ENCODE results near the gene FAF2.
A peak's percentile ranks its signal among the peaks of the same experiment; 100 is the strongest.
"Not testable (repeated sequence)": the region's sequence is repeated elsewhere in the genome, so short reads cannot be mapped to it uniquely, and the experiment has no call there.

The FAF2 gene

GRCh38 chr5:176440927-176441706 is 7.1 kb upstream of the FAF2 start:
- no peak overlapping the region for H3K27ac ChIP-seq (ENCODE audit: low read depth, low read length)
- peaks cover 23% of the 10 kb centered on the region for H3K4me1 ChIP-seq (ENCODE audit: control insufficient read depth, insufficient read depth, low read length, unreplicated experiment)

GRCh38 chr5:176441921-176442323 is 6.3 kb upstream of the FAF2 start:
- no peaks in the 10 kb centered on the region for H3K36me3 ChIP-seq (ENCODE audit: insufficient read depth, low read length)
- no peaks in the 10 kb centered on the region for H3K27me3 ChIP-seq (ENCODE audit: insufficient read depth, low read length)
- H3K4me1 ChIP-seq (ENCODE audit: control insufficient read depth, insufficient read depth, low read length, unreplicated experiment): peaks cover 22% of the 10 kb centered on the region
- no peak overlapping the region for H3K27ac ChIP-seq (ENCODE audit: low read depth, low read length)
- no peak overlapping the region for H3K4me3 ChIP-seq (ENCODE audit: low read depth, low read length)
- H3K79me2 ChIP-seq (ENCODE audit: control insufficient read depth, insufficient read depth, low read length, unreplicated experiment): no peaks in the 10 kb centered on the region
- H2AFZ ChIP-seq (ENCODE audit: low read length, unreplicated experiment): no peak overlapping the region

More at GRCh38 chr5:176440927-176441706, 7.1 kb upstream of the FAF2 start:
- Histone ChIP-seq H3K36me3 (ENCODE audit: insufficient read depth, low read length) (no peaks in the 10 kb centered on the region), H3K79me2 (ENCODE audit: control insufficient read depth, insufficient read depth, low read length, unreplicated experiment) (no peaks in the 10 kb centered on the region), H2AFZ (ENCODE audit: low read length, unreplicated experiment) (no peak overlapping the region), H3K4me3 (ENCODE audit: low read depth, low read length) (no peak overlapping the region), H3K27me3 (ENCODE audit: insufficient read depth, low read length) (no peaks in the 10 kb centered on the region)

GRCh38 chr5:176442911-176443310 is 5.3 kb upstream of the FAF2 start:
- H3K27me3 ChIP-seq (ENCODE audit: insufficient read depth, low read length); H3K36me3 ChIP-seq (ENCODE audit: insufficient read depth, low read length); H2AFZ ChIP-seq (ENCODE audit: low read length, unreplicated experiment); H3K4me3 ChIP-seq (ENCODE audit: low read depth, low read length); H3K27ac ChIP-seq (ENCODE audit: low read depth, low read length); H3K79me2 ChIP-seq (ENCODE audit: control insufficient read depth, insufficient read depth, low read length, unreplicated experiment): not testable (repeated sequence)
- H3K4me1 ChIP-seq (ENCODE audit: control insufficient read depth, insufficient read depth, low read length, unreplicated experiment): peaks cover 19% of the 10 kb centered on the region

GRCh38 chr5:176444742-176445141 is 3.4 kb upstream of the FAF2 start:
- Histone ChIP-seq H3K79me2 (ENCODE audit: control insufficient read depth, insufficient read depth, low read length, unreplicated experiment) (peaks cover 15% of the 10 kb centered on the region), H3K4me1 (ENCODE audit: control insufficient read depth, insufficient read depth, low read length, unreplicated experiment) (peaks cover 17% of the 10 kb centered on the region), H3K27me3 (ENCODE audit: insufficient read depth, low read length) (no peaks in the 10 kb centered on the region), H2AFZ (ENCODE audit: low read length, unreplicated experiment) (no peak overlapping the region), H3K27ac (ENCODE audit: low read depth, low read length) (no peak overlapping the region), H3K4me3 (ENCODE audit: low read depth, low read length) (no peak overlapping the region), H3K36me3 (ENCODE audit: insufficient read depth, low read length) (no peaks in the 10 kb centered on the region)

- no peaks in the 10 kb centered on the region for H3K27me3 ChIP-seq (ENCODE audit: insufficient read depth, low read length)
- H3K4me3 ChIP-seq (ENCODE audit: low read depth, low read length): no peak overlapping the region
- no peak overlapping the region for H2AFZ ChIP-seq (ENCODE audit: low read length, unreplicated experiment)
- peaks cover 28% of the 10 kb centered on the region for H3K79me2 ChIP-seq (ENCODE audit: control insufficient read depth, insufficient read depth, low read length, unreplicated experiment)
- no peaks in the 10 kb centered on the region for H3K36me3 ChIP-seq (ENCODE audit: insufficient read depth, low read length)
- no peak overlapping the region for H3K27ac ChIP-seq (ENCODE audit: low read depth, low read length)
- peaks cover 24% of the 10 kb centered on the region for H3K4me1 ChIP-seq (ENCODE audit: control insufficient read depth, insufficient read depth, low read length, unreplicated experiment)
These were observed 2.0 kb upstream of the FAF2 start for GRCh38 chr5:176446028-176446665.

- Histone ChIP-seq H3K36me3 (ENCODE audit: insufficient read depth, low read length) (no peaks in the 10 kb centered on the region), H3K27ac (ENCODE audit: low read depth, low read length) (peak overlapping the region; percentile 84), H3K79me2 (ENCODE audit: control insufficient read depth, insufficient read depth, low read length, unreplicated experiment) (peaks cover 34% of the 10 kb centered on the region), H3K4me1 (ENCODE audit: control insufficient read depth, insufficient read depth, low read length, unreplicated experiment) (peaks cover 16% of the 10 kb centered on the region), H2AFZ (ENCODE audit: low read length, unreplicated experiment) (peak overlapping the region; percentile 96), H3K4me3 (ENCODE audit: low read depth, low read length) (peak overlapping the region; percentile 98), H3K27me3 (ENCODE audit: insufficient read depth, low read length) (no peaks in the 10 kb centered on the region)
These were observed 1.1 kb upstream of the FAF2 start for GRCh38 chr5:176446884-176447590.

GRCh38 chr5:176447591-176447977 is 601 bp upstream of the FAF2 start:
- Histone ChIP-seq H3K27me3 (ENCODE audit: insufficient read depth, low read length) (no peaks in the 10 kb centered on the region), H3K79me2 (ENCODE audit: control insufficient read depth, insufficient read depth, low read length, unreplicated experiment) (peaks cover 40% of the 10 kb centered on the region), H3K4me1 (ENCODE audit: control insufficient read depth, insufficient read depth, low read length, unreplicated experiment) (peaks cover 16% of the 10 kb centered on the region), H2AFZ (ENCODE audit: low read length, unreplicated experiment) (peak overlapping the region; percentile 96), H3K36me3 (ENCODE audit: insufficient read depth, low read length) (no peaks in the 10 kb centered on the region), H3K4me3 (ENCODE audit: low read depth, low read length) (peak overlapping the region; percentile 98), H3K27ac (ENCODE audit: low read depth, low read length) (peak overlapping the region; percentile 84)

GRCh38 chr5:176450077-176450476 is 1.9 kb downstream of the FAF2 start:
- Histone ChIP-seq H3K27ac (ENCODE audit: low read depth, low read length) (no peak overlapping the region), H3K79me2 (ENCODE audit: control insufficient read depth, insufficient read depth, low read length, unreplicated experiment) (peaks cover 61% of the 10 kb centered on the region), H3K4me1 (ENCODE audit: control insufficient read depth, insufficient read depth, low read length, unreplicated experiment) (peaks cover 18% of the 10 kb centered on the region), H2AFZ (ENCODE audit: low read length, unreplicated experiment) (no peak overlapping the region), H3K27me3 (ENCODE audit: insufficient read depth, low read length) (no peaks in the 10 kb centered on the region), H3K36me3 (ENCODE audit: insufficient read depth, low read length) (peaks cover 7% of the 10 kb centered on the region), H3K4me3 (ENCODE audit: low read depth, low read length) (peak overlapping the region; percentile 98)

- Histone ChIP-seq H3K4me1 (ENCODE audit: control insufficient read depth, insufficient read depth, low read length, unreplicated experiment) (peaks cover 15% of the 10 kb centered on the region), H3K36me3 (ENCODE audit: insufficient read depth, low read length) (peaks cover 12% of the 10 kb centered on the region), H3K27me3 (ENCODE audit: insufficient read depth, low read length) (no peaks in the 10 kb centered on the region), H3K27ac (ENCODE audit: low read depth, low read length) (no peak overlapping the region), H3K4me3 (ENCODE audit: low read depth, low read length) (no peak overlapping the region), H2AFZ (ENCODE audit: low read length, unreplicated experiment) (no peak overlapping the region), H3K79me2 (ENCODE audit: control insufficient read depth, insufficient read depth, low read length, unreplicated experiment) (peaks cover 81% of the 10 kb centered on the region)
These were observed 6.7 kb downstream of the FAF2 start for GRCh38 chr5:176454724-176455394.

- Histone ChIP-seq H3K27ac (ENCODE audit: low read depth, low read length) (no peak overlapping the region), H3K79me2 (ENCODE audit: control insufficient read depth, insufficient read depth, low read length, unreplicated experiment) (peaks cover 82% of the 10 kb centered on the region), H2AFZ (ENCODE audit: low read length, unreplicated experiment) (no peak overlapping the region), H3K4me3 (ENCODE audit: low read depth, low read length) (no peak overlapping the region), H3K27me3 (ENCODE audit: insufficient read depth, low read length) (no peaks in the 10 kb centered on the region), H3K4me1 (ENCODE audit: control insufficient read depth, insufficient read depth, low read length, unreplicated experiment) (peaks cover 5% of the 10 kb centered on the region), H3K36me3 (ENCODE audit: insufficient read depth, low read length) (peaks cover 5% of the 10 kb centered on the region; the same call in 1 of the 2 replicates)
These were observed 10.8 kb downstream of the FAF2 start for GRCh38 chr5:176458904-176459561.
